K562 (cell line): ENCODE data around the gene LYPLA2. TPM values are rescaled to one million over a fixed set of nuclear protein-coding genes. Genes with fewer than 3 reads are reported as not detected.

ENCODE experiments used
- ARID1B ChIP-seq: fragments of 450-650 bp; IDR thresholded peaks from 2 replicates; pipeline ENCODE4 v1.6.1; 2016; ENCODE audit warnings: antibody characterized with exemption, mild to moderate bottlenecking, inconsistent platforms
- CGGBP1 ChIP-seq: fragments of 250-450 bp; sonication (Bioruptor Pico); IDR thresholded peaks from 2 replicates; pipeline ENCODE4 v1.9.0; 2021; ENCODE audit warnings: mild to moderate bottlenecking
- CHAMP1 ChIP-seq: fragments of 450-650 bp; IDR thresholded peaks from 2 replicates; pipeline ENCODE4 v1.6.1; 2016; ENCODE audit warnings: mild to moderate bottlenecking
- MCM5 ChIP-seq: fragments of 450-650 bp; IDR thresholded peaks from 2 replicates; pipeline ENCODE4 v1.6.1; 2016; ENCODE audit warnings: low read depth
- MGA ChIP-seq: fragments of 450-650 bp; IDR thresholded peaks from 2 replicates; pipeline ENCODE4 v1.6.1; 2016; ENCODE audit warnings: mild to moderate bottlenecking, moderate library complexity
- PBX2 ChIP-seq, 2 experiments: IDR thresholded peaks in 1 of 2; conservative IDR thresholded peaks in 1 of 2; 2 replicates each; pipeline ENCODE4 v1.6.1; 2016; ENCODE audit warnings: low read depth in 2 of 2, mild to moderate bottlenecking in 1 of 2, missing compliant biosample characterization in 1 of 2, missing genetic modification characterization in 1 of 2, moderate library complexity in 1 of 2
- POLR2G ChIP-seq: fragments of 200-400 bp; formaldehyde crosslinking; IDR thresholded peaks from 2 replicates; pipeline ENCODE4 v1.6.1; 2017; ENCODE audit warnings: low read depth, mild to moderate bottlenecking, antibody characterized with exemption, low read length, moderate library complexity
- WHSC1 ChIP-seq: IDR thresholded peaks from one replicate; pipeline ENCODE4 v1.6.1; 2012; ENCODE audit warnings: low read length, control low read depth, inconsistent platforms
- ZNF431 ChIP-seq: sonication (generic); formaldehyde crosslinking; IDR thresholded peaks from 2 replicates; pipeline ENCODE4 v1.8.0; 2022; ENCODE audit warnings: mild to moderate bottlenecking, missing genetic modification reagents
- polyA plus RNA-seq, 8 experiments: library from polyadenylated mRNA; depleted of rRNA in 4 of 8; stranded (reverse) in 5 of 8; unstranded in 3 of 8; fragments of >200 nt; fragmentation: Nextera tagmentation in 2 of 8; fragmentation: Illumina TruSeq in 1 of 8; extraction: Ambion mirVana in 2 of 8; extraction: Trizol in 1 of 8; gene quantifications; 2 replicates each; pipeline versions ENCODE4 v1.2.1 to v1.2.3, GENCODE V29; 2011 to 2014; ENCODE audit warnings: inconsistent platforms in 1 of 8, missing spikeins in 1 of 8
- total RNA-seq, 7 experiments: library from RNA; depleted of rRNA in 6 of 7; stranded (reverse); fragments of >200 nt in 6 of 7; fragmentation: Illumina TruSeq in 2 of 7; extraction: Trizol in 2 of 7; gene quantifications; 2 replicates each; pipeline versions ENCODE4 v1.2.1 to v1.2.3, GENCODE V29; 2011 to 2021; ENCODE audit warnings: low replicate concordance in 1 of 7

The LYPLA2 gene
- total and polyA plus RNA-seq, 9 of the 15 experiments (the other 6 are each of a cell fraction or from before 2014, with no cell fraction given), result 3.9 to 128 (median 60.1) TPM

- TF ChIP-seq POLR2G (peak; percentile 99), MGA (no peak), CHAMP1 (no peak), PBX2 (CRISPR knock-in tag; IDR thresholded peaks at IDR 0.05; ENCODE audit: low read depth) (no peak), PBX2 (tag; conservative IDR thresholded peaks at IDR 0.05; ENCODE audit: low read depth) (no peak), ZNF431 (CRISPR knock-in tag) (no peak), MCM5 (no peak), WHSC1 (no peak), CGGBP1 (CRISPR knock-in tag) (peak; percentile 67; the same call in 1 of the 2 replicates), ARID1B (no peak)
These were observed 47.4 kb upstream of the LYPLA2 start, which contains the start of gene ELOA (continued) for GRCh38 chr1:23743287-23744152.
